IPS DF 4.7 (cell line): ENCODE results near the gene KRT14.
"Not testable (repeated sequence)": the region's sequence is repeated elsewhere in the genome, so short reads cannot be mapped to it uniquely, and the experiment has no call there.

Source experiments
- DNase-seq: peaks from one replicate; pipeline ENCODE4 v3.0.0-alpha.2; 2013; ENCODE audit warnings: low spot score; ENCODE audit errors: extremely low read depth

Gene KRT14

GRCh38 chr17:41579484-41580243, 7.0 kb downstream of the KRT14 start:
- peak; percentile 95 for DNase-seq

- DNase-seq = no peak
These were observed 7.7 kb downstream of the KRT14 start for GRCh38 chr17:41578971-41579370.

- no peak for DNase-seq
These were observed 8.2 kb downstream of the KRT14 start for GRCh38 chr17:41578538-41578937.

- DNase-seq = not testable (repeated sequence)
These were observed 10.0 kb downstream of the KRT14 start for GRCh38 chr17:41576740-41577139.

- DNase-seq = no peak
These were observed 11.4 kb downstream of the KRT14 start for GRCh38 chr17:41575336-41575735.

GRCh38 chr17:41571561-41572434, 14.9 kb downstream of the KRT14 start, which contains the start of gene KRT9:
KRT9 (minus strand) TSS chr17:41572059; CDS start chr17:41571992, 67 bp downstream.
- no peak for DNase-seq

- no peak for DNase-seq
These were observed 19.4 kb downstream of the KRT14 start for GRCh38 chr17:41567317-41567716.

GRCh38 chr17:41565338-41565737, 21.4 kb downstream of the KRT14 start:
- no peak for DNase-seq

GRCh38 chr17:41563607-41564170, 23.0 kb downstream of the KRT14 start:
- DNase-seq = no peak

- DNase-seq = no peak
These were observed 25.1 kb downstream of the KRT14 start for GRCh38 chr17:41561554-41561953.

GRCh38 chr17:41559548-41559947, 27.1 kb downstream of the KRT14 start:
- no peak for DNase-seq

GRCh38 chr17:41556931-41557330, 29.8 kb downstream of the KRT14 start:
- no peak for DNase-seq

GRCh38 chr17:41556306-41556705, 30.4 kb downstream of the KRT14 start:
- DNase-seq = no peak

GRCh38 chr17:41555105-41555887, 31.4 kb downstream of the KRT14 start:
- DNase-seq = no peak

- DNase-seq = no peak
These were observed 32.6 kb downstream of the KRT14 start for GRCh38 chr17:41553987-41554680.

GRCh38 chr17:41553176-41553575, 33.5 kb downstream of the KRT14 start:
- DNase-seq = no peak

- DNase-seq = no peak
These were observed 34.2 kb downstream of the KRT14 start for GRCh38 chr17:41552455-41552854.

GRCh38 chr17:41551365-41551764, 35.3 kb downstream of the KRT14 start:
- no peak for DNase-seq

- DNase-seq = no peak
These were observed 37.1 kb downstream of the KRT14 start for GRCh38 chr17:41549596-41550039.

GRCh38 chr17:41548844-41549595, 37.7 kb downstream of the KRT14 start:
- peak; percentile 60 for DNase-seq
